GM19025 (cell line): Measurements from ENCODE around the gene SDK1.
"Not testable (repeated sequence)": the region's sequence is repeated elsewhere in the genome, so short reads cannot be mapped to it uniquely, and the experiment has no call there.

Experiments
- ATAC-seq: cut with Tn5 transposase; IDR thresholded peaks from one replicate; pipeline ENCODE4 v1.9.1; 2021; ENCODE audit warnings: mild to moderate bottlenecking, low read depth, moderate library complexity; ENCODE audit not compliant: unreplicated experiment

Gene SDK1

DNA sequence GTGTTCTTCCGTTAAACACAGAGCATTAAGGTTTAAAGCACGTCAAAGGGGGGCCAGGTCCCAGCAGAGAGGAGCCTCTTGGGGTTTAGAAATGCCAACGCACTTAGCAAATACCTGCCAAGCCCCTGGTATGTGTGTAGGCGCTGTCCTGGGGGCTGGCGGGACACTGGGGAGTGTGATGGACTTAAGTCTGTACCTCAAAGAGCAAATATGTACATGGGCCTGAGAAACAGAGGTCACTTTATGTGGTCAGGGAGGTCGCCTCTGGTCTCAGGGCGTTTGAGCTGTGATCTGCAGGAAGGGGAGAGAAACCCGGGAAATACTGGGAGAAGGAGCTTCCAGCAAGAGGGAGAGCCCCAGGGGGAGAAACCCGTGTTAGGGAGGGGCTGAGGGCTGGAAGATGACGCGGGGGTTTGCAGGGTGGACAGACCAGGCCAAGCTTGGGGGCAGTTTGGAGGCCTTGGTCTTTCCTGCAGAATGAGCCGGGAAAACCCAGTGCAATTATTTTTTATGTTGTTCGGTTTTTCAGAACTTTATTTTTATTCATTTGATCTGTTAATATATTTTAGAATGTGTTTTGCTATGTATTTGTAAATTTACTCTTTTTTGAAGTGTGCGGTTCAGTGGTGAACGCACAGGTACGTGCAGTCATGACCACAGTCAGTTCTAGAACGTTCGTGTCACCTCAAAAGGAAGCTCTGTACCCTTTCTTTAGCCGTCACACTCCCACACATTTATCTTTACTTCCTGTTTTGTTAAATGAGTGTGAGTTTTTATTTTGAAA is 939.7 kb downstream of the SDK1 start:
- ATAC-seq, result no peak

DNA sequence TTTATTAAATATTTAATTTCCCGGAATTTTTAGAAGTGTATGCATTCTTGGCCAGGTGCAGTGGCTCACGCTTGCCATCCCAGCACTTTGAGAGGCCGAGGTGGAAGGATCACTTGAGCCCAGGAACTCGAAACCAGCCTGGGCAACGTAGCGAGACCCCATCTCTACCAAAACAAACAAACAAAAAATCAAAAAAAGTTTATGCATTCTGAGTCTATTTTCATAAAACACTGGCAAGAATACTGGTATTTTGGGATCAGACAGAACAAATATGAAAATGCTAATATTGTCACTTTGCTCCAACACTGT is 940.2 kb downstream of the SDK1 start:
- no peak for ATAC-seq

DNA sequence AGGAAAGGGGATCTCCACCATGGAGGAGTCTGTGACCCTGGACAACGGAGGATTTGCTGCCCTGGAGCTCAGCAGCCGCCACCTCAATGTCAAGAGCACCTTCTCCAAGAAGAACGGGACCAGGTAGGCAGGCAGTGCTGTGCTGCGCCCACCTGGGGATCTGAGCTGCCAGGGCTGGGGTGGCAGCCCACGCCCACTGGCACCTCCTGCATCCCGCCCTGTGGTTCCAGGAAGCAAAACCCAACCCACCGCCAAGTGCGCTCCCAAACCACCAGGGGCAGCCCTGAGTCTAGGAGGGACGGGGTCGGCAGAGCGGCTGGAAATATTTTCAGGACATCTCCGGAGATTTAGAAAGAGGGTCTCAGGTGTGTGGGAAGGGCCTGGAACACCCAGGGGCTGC is 940.7 kb downstream of the SDK1 start:
- ATAC-seq, result no peak

DNA sequence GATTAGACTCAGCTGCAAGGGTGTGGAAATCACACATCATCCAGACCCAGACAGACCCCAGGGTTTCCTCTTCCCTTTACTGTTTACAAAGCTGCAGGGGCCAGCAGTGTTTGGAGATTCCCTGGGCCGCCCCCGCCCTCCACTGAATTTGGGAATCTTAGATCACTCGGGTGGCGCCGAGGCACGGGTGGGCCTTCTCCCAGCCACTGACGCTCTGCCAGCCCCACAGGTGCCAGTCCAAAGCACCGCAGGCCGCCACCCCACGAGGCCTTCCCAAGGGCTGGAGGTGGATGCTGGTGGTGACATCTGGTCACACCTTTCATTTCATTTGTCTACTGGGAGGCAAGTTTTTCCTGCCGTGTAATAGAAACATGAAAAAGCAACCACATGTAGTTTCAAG is 941.7 kb downstream of the SDK1 start:
- ATAC-seq, result no peak

DNA sequence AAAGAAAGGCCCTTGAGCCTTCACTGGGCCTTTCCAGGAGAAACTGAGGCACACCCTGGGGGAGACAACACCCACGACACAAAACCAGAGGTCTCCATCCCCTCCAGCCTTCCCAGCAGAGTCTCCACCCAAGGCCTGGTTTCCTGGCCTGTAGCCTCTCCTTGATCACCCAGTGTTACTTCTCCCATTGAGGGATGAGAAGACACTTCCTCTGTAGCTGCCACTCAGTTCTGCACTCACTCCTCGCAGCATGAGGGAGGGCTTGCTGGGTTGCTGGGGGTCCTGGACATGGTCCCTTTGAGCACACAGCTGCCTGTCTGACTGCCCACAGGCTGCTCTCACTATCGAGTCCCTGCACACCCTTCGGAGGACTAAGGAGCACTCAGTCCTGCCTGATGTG is 943.0 kb downstream of the SDK1 start:
- ATAC-seq, result no peak

DNA sequence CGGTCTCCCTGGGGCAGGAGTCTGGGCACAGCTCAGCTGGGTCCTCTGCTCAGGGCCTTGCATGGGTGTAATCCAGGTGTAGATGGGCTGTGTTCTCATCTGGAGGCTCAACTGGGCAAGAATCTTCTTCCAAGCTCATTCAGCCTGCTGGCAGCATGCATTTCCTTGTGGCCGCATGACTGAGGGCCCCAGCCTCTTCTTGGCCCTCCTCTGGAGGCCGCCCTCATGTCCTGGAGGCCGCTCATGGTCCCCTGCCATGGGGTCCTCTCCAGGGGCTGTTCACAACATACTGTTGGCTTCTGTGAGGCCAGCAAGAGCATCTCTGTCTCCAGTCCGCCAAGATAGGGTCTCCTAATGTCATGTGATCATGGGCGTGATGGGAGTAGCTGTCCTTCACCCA is 943.6 kb downstream of the SDK1 start:
- ATAC-seq, result no peak

DNA sequence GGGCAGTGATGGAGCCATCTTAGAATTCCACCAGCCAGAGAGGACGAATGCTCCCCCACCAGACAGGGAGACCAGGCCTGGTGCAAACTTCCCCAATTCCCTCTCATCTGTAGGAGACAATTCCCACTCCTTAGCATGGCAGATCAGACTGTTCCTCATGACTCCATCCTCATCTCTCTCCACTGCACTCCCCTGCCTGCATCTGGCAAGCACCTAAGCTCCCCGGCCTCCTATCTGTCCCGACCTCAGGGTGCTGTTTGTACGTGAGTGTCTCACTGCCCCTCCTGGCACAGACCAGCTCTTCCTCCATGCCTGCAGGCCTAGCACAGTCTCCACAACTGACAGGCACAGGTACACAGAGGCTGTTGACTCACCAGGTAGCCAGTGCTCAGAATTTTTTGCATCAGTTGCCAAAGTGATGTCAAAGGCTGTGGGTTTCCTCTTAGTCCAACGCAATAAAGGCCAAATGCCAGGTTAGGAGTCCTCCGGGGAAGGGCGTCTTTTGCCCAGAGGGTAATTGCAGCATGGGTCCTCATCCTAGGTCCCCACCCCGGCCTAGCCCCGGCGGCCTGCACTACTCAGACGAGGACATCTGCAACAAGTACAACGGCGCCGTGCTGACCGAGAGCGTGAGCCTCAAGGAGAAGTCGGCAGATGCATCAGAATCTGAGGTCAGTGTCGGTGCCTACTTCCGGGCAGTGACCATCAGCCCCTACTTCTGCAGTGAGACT is 944.2 kb downstream of the SDK1 start:
- ATAC-seq, result no peak

DNA sequence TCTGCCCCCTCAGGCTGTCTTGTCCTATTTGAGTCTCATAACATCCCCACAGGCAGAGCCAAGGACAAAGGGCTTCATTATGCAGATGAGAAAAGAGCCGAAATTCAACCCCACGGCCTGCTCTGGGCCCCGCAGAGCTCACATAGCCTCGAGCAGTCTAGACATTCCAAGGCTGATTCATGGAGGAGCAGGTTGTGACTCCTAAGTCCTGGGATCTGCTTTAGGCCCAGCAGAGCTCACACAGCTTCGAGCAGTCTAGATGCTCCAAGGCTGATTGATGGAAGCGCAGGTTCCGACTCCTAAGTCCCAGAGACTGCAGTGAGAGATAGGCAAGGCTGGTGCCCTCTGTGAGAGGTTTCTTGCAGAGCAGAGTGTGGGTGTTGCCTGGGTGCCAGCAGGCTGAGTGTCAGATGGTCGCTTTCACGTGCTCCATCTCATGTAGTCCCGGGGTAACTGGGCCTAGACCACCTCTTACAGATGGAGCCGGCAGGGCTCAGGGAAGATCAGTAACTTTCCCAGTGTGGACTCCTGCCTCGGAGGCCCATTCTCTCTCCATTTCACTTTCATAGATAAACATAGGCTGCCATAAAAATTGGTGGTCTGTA is 944.9 kb downstream of the SDK1 start:
- no peak for ATAC-seq

DNA sequence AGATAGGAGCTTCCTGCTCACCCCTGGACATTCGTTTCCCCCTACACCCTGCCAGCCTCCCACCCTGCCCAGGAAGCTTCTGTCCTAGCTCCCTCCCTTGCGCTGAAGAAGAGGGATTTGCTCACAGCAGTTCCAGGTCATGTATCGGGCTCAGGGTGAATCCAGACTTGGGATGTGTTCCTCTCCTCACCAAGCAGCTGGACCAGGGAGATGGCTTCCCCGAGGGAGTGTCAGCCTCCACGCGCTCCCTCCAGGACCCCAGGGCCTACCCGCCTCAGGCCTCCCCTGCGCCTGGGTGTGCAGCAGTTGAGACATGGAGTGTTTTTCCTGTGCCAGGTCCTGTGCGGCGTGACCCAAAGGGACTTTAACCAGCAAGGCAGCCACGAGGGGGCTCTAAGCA is 945.5 kb downstream of the SDK1 start:
- ATAC-seq, result no peak

DNA sequence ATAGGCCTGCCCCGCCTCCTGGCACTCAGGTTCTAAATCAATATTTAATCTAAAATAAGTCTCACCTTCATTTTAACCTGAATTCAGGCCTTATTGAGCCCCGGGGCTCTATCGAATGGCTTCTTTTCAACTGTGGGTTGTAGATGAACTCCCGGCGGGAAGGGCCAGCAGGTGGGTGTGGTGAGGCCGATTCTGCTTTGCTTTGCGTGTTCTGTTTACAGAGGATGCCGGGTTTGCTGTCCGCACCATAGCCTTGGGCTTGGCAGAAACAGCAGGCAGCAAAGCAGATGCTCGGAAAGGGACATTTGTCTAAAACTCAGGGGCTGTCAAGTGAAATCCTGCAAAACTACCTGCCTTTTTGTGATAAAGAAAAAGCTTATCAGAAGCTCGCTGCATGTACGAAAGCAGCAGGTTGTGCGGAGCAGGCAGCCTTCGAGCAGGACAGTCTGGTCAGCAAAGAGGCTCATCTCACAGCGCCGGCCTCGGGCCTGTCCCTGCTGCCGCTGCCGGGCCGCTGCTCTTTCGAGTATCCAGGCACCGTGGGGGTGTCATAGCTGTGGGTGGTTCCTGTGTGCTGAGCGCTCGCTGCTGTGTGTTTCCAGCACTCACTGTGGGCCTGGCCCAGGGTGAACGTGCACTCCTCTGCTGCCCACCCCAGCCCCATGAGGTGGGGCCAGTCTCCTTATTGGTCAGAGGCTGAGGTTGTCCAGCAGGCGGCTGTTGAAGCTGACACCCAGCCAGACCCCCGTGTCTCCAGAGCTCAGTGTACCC is 946.2 kb downstream of the SDK1 start:
- no peak for ATAC-seq

DNA sequence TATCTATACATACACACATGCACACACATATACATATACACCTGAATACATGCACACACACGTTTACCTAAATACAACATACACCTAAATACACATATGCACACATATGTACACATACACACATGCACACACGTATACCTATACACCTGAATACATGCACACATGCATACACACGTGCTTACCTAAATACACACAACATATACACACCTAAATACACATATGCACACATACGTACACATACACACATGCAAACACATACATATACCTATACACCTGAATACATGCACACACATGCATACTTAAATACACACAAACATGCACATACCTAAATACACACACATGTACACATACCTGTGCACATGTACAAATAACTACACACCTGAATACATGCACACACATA is 947.2 kb downstream of the SDK1 start:
- ATAC-seq, result no peak

DNA sequence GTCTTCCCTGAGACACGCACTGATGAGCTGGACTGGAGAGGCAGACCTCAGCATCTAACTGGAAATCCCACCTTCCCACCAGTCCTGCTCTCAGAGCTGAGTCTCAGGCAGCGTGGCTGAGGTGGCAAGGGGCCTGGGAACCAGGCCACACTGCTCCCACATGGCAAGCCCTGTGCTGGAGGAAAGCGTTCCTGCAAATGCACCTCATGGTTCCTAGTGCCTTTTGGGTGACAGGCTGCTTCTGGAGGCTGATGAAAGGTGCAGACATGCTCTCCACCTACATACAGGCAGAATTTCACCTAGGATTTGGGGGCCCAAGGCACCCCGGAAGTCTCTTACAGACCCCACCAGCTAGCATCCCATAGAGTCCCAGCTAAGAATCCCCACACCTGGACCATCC is 948.2 kb downstream of the SDK1 start:
- ATAC-seq, result no peak

DNA sequence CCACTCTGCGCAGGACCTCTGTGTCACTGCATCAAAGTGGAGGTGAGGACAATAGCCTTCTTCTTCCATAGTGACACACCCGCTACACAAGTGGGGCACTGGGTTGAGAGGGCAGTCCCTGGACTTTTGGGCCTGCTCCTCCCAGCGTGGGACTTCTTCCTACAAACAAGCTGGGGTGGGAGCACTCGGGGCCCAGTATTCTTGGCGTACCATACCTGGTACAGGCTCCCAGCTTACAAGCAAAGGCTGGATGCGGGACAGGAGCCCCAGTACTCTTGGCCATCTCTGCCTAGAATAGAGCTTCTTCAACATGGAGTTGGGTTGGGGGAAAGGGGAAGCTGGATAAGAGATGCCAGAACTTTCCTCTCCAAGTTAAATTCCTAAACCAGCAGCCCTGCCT is 954.3 kb downstream of the SDK1 start:
- no peak for ATAC-seq

DNA sequence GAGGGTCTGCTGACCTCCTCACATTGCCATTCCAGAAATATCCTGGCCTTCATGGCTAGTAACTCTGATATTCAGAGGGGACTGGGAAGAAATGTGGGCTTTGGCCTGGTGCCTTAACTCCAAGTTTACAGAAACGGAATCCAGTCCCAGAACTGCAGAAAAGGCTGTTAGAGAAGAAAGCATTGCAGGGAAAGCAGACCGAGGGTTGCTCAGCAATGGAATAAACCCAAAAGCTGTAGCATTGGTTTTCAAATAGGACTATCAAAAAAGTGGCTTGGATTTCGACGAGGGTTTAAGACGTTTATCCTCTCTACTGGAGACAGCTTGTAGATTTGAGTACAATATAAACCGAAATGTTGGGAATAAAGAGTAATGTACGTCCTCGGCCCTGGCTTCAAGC is 955.2 kb downstream of the SDK1 start:
- ATAC-seq, result no peak

DNA sequence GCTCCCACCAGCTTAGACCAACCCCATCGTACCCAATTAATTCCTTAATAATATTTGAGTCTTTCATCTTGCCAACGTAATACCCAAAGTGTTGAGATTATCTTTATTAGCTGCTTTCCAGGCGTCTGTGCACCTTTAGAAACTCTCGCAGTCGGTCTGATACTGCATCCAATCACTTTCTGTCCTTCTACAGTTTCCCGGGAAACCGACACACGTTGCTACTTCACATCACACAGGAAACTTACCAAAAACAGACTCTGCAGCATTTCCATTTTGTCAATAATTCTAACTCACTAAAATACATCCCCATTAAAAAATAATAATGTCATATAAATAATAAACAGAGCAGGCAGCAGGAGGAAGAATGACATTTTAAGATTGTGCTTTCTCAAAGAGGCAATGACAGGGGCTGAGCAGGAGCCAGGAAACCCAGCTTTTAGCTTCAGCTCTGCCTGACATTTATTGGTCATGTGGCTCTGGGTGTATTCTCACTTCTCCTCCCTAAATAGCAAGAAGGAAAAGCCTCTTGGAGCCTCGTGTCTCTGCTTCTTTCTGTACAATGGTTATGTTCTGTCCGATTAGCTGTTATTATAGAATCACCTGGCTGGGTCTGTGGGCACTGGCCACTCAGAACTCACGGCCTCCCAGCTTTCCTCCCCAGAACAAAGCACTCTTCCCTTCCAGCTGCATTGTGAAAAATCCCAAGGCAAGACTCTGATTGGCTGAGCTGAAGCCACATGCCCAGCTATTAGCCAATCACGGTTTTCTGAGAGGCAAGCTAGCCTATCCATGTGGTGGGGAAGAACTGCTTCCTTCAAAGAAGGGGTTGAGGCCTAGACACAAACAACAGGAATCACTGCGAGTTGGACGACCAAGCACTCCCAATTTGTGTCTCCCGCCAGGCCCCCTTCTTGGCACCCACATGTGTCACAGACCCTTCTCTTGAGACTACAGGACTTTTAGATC is 956.4 kb downstream of the SDK1 start:
- ATAC-seq, result no peak

DNA sequence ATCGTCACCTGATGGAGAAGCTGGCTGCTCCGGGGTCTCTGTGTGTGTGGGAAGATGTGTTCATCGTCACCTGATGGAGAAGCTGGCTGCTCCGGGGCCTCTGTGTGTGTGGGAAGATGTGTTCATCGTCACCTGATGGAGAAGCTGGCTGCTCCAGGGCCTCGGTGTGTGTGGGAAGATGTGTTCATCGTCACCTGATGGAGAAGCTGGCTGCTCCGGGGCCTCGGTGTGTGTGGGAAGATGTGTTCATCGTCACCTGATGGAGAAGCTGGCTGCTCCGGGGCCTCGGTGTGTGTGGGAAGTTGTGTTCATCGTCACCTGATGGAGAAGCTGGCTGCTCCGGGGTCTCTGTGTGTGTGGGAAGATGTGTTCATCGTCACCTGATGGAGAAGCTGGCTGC is 959.1 kb downstream of the SDK1 start:
- ATAC-seq, result not testable (repeated sequence)

DNA sequence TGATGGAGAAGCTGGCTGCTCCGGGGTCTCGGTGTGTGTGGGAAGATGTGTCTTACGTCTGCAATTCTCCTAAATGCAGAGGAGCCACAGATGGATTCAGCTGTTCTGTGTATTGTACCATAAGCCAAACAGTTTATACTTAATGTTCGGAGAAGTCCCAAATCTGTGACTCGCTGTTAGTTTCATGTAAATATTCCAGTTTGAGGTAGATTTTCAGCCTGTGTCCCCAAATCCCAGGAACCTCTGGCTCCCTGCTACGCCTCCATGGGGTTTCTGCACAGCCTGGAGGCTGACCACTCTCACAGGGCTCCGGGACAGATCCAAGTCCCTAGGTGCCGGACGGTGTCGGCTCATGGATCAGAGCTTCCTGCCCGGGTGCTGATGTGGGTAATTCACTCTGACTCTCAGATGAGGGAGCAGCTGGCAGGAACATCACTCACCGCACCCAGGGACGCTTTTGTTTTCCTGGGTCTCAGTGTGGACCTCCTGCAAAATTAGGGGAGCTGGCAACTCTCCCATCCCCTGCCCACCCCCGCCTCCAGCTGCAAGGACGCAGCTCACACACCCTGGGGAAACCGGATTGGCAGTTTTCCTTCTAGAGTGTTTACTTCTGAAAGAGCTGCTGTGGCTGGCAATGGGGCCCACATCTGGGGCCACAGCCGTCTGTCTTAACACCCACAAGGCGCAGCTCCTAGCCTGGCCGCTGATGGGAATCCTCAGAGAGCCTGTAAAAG is 960.0 kb downstream of the SDK1 start:
- ATAC-seq, result no peak

DNA sequence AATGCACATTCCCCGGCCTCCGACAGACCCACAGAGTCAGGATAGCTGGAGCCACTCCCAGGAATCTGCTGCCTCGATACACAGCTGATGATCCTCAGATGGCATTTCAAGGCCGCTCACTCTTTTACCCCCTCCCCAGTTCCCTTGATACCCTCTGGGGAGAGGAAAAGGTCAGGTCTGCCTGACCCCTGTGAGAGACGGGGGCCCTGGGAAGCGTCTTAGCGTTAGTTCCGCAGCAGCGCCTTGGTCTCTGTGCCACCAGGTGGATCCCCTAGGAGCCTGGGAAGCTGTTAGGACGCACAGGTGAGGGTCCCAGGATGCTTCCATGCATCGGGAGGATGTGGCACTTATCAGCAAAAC is 960.5 kb downstream of the SDK1 start:
- no peak for ATAC-seq

DNA sequence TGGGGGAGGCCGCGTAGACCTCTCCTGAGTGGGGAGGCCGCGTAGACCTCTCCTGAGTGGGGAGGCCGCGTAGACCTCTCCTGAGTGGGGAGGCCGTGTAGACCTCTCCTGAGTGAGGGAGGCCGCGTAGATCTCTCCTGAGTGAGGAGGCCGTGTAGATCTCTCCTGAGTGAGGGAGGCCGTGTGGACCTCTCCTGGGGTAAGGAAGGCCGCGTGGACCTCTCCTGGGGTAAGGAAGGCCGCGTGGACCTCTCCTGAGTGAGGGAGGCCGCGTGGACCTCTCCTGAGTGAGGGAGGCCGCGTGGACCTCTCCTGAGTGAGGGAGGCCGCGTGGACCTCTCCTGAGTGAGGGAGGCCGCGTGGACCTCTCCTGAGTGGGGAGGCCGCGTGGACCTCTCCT is 963.2 kb downstream of the SDK1 start:
- ATAC-seq, result not testable (repeated sequence)

DNA sequence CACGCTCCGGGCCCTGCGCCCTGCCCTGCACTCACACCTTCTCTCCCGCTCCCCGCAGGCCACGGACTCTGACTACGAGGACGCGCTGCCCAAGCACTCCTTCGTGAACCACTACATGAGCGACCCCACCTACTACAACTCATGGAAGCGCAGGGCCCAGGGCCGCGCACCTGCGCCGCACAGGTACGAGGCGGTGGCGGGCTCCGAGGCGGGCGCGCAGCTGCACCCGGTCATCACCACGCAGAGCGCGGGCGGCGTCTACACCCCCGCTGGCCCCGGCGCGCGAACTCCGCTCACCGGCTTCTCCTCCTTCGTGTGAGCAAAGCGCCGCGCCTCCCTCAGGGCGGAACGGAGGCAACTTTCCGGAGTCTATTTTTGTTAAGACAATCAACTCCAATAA is 964.0 kb downstream of the SDK1 start:
- no peak for ATAC-seq
